B cell (primary cell): ENCODE data around the gene SGPP2. TPM values are rescaled to one million over a fixed set of nuclear protein-coding genes. Genes with fewer than 3 reads are reported as not detected.

ENCODE experiments used
- ATAC-seq: fragments of 200-7000 bp; cut with Tn5 transposase; one replicate; pipeline ENCODE4 v1.10.0; 2021; ENCODE audit warnings: low read depth, mild to moderate bottlenecking, moderate number of reproducible peaks, moderate library complexity
- CTCF ChIA-PET: fragments of 350-600 bp; sonication (Branson Sonifier 250); formaldehyde crosslinking; loops from one replicate; lab custom pipeline; 2021; ENCODE audit warnings: antibody characterized with exemption, inconsistent platforms; lab: Charles Lee
- POLR2A ChIA-PET: fragments of 350-600 bp; sonication (Branson Sonifier 250); formaldehyde crosslinking; loops from one replicate; lab custom pipeline; 2021; ENCODE audit warnings: antibody characterized with exemption; lab: Charles Lee
- DNase-seq: peaks from one replicate; pipeline ENCODE4 v3.0.0; 2013
- H2AFZ ChIP-seq: 2 replicates; pipeline ENCODE4 v1.6.1; 2012; ENCODE audit warnings: mild to moderate bottlenecking, low read depth, low read length; ENCODE audit not compliant: insufficient read depth, poor library complexity, severe bottlenecking
- H3K27ac ChIP-seq, 2 donors: 1 replicate in 1 of 2; 2 replicates in 1 of 2; pipeline ENCODE4 v1.5.1; 2012 to 2013; ENCODE audit warnings: low read length in 2 of 2, mild to moderate bottlenecking in 2 of 2, moderate library complexity in 1 of 2
- H3K27me3 ChIP-seq, 4 experiments: fragments of 200-600 bp in 1 of 4; sonication (generic) in 1 of 4; replicated peaks in 1 of 4; 1 replicate in 2 of 4; 2 replicates in 2 of 4; pipeline versions ENCODE4 v1.6.1 to v1.7.0; 2013 to 2016; ENCODE audit warnings: low read length in 3 of 4, mild to moderate bottlenecking in 2 of 4, mixed read lengths in 1 of 4, moderate library complexity in 1 of 4; ENCODE audit not compliant: insufficient read depth in 4 of 4, control insufficient read depth in 3 of 4; ENCODE audit errors: control extremely low read depth in 1 of 4
- H3K36me3 ChIP-seq, 2 experiments: replicated peaks in 1 of 2; 1 replicate in 1 of 2; 2 replicates in 1 of 2; pipeline versions ENCODE4 v1.6.1 to v1.7.1; 2013; ENCODE audit warnings: low read length in 1 of 2; ENCODE audit not compliant: insufficient read depth in 2 of 2, control insufficient read depth in 1 of 2; ENCODE audit errors: control extremely low read depth in 1 of 2, extremely low read depth in 1 of 2
- H3K4me1 ChIP-seq, 2 donors: fragments of 200-600 bp in 1 of 2; sonication (generic) in 1 of 2; 1 replicate in 1 of 2; 2 replicates in 1 of 2; pipeline versions ENCODE4 v1.5.1 to v1.6.1; 2013 to 2017; ENCODE audit warnings: low read length in 2 of 2; ENCODE audit not compliant: control insufficient read depth in 2 of 2, insufficient read depth in 2 of 2
- H3K4me2 ChIP-seq: replicated peaks from 2 replicates; pipeline ENCODE3; 2012; ENCODE audit warnings: mild to moderate bottlenecking, low read depth, low read length; ENCODE audit not compliant: poor library complexity, severe bottlenecking
- H3K4me3 ChIP-seq, 5 experiments: fragments of 200-600 bp in 1 of 5; sonication (generic) in 1 of 5; 1 replicate in 3 of 5; 2 replicates in 2 of 5; pipeline versions ENCODE4 v1.5.1 to v1.7.0; 2011 to 2016; ENCODE audit warnings: low read length in 4 of 5, mild to moderate bottlenecking in 4 of 5, low read depth in 2 of 5, control low read depth in 1 of 5, moderate library complexity in 1 of 5; ENCODE audit not compliant: insufficient read depth in 1 of 5; ENCODE audit errors: control extremely low read depth in 1 of 5, extremely low read depth in 1 of 5
- H3K79me2 ChIP-seq: fragments of 200-600 bp; sonication (generic); one replicate; pipeline ENCODE4 v1.6.0; 2016; ENCODE audit warnings: low read length; ENCODE audit not compliant: control insufficient read depth, insufficient read depth
- H3K9ac ChIP-seq: fragments of 200-600 bp; sonication (generic); 2 replicates; pipeline ENCODE4 v1.6.1; 2017; ENCODE audit warnings: mild to moderate bottlenecking, low read length, moderate library complexity
- H3K9me3 ChIP-seq, 3 donors: one replicate each; pipeline versions ENCODE4 v1.6.1 to v1.7.1; 2013; ENCODE audit warnings: low read length in 2 of 3; ENCODE audit not compliant: control insufficient read depth in 2 of 3, insufficient read depth in 1 of 3; ENCODE audit errors: control extremely low read depth in 1 of 3
- H4K20me1 ChIP-seq: 2 replicates; pipeline ENCODE4 v1.6.0; 2012; ENCODE audit warnings: mild to moderate bottlenecking, low read length; ENCODE audit not compliant: insufficient read depth, control insufficient read depth, poor library complexity, severe bottlenecking
- H3K27ac Mint-ChIP-seq: one replicate; pipeline ENCODE4 v1.8.0; 2021; ENCODE audit warnings: mixed read lengths
- H3K27me3 Mint-ChIP-seq: one replicate; pipeline ENCODE4 v1.8.0; 2021; ENCODE audit warnings: mixed read lengths
- H3K4me1 Mint-ChIP-seq: one replicate; pipeline ENCODE4 v1.8.0; 2021; ENCODE audit warnings: mixed read lengths
- H3K4me3 Mint-ChIP-seq: one replicate; pipeline ENCODE4 v1.8.0; 2021; ENCODE audit warnings: mixed read lengths
- H3K9me3 Mint-ChIP-seq: one replicate; pipeline ENCODE4 v1.8.0; 2022; ENCODE audit warnings: mixed read lengths; ENCODE audit not compliant: insufficient read depth
- CTCF ChIP-seq: fragments of 200-600 bp; IDR thresholded peaks from one replicate; pipeline ENCODE4 v1.8.0; 2022; ENCODE audit warnings: antibody characterized with exemption, mild to moderate bottlenecking
- EZH2 ChIP-seq: IDR thresholded peaks from 2 replicates; pipeline ENCODE4 v1.6.1; 2012; ENCODE audit warnings: borderline replicate concordance, low read depth, mild to moderate bottlenecking, moderate library complexity, low read length; ENCODE audit not compliant: insufficient read depth, poor library complexity, severe bottlenecking
- WGBS: methylation state at CpG from one replicate; pipeline ENCODE4 v1.1.5; 2013; ENCODE audit warnings: missing lambda C conversion rate; ENCODE audit not compliant: insufficient coverage; 5-methylcytosine and 5-hydroxymethylcytosine counted together
- intact Hi-C: fragments of 100-400 bp; cut with micrococcal nuclease; formaldehyde crosslinking; loops from one replicate; pipeline ENCODE4 v1.10.0; 2022
- polyA plus RNA-seq: library from polyadenylated mRNA; depleted of rRNA; stranded (reverse); fragments of >200 nt; gene quantifications from 2 replicates; pipeline ENCODE4 v1.2.3, GENCODE V29; 2012
- total RNA-seq, 2 donors: library from RNA; stranded (reverse); fragments of 120-200 nt in 1 of 2; gene quantifications; 1 replicate in 1 of 2; 2 replicates in 1 of 2; pipeline versions ENCODE4 v1.2.3 to v1.2.4, GENCODE V29; 2013 to 2022

Gene SGPP2
- total and polyA plus RNA-seq, 2 donors (not counting 1 experiment from before 2014, with no cell fraction given) = 1.5 to 7.7 TPM

GRCh38 chr2:222544661-222545060 lies 120.3 kb downstream of the SGPP2 start:
- ChIA-PET CTCF (interaction anchor here (0.7 to 1.0 kb wide), 2 partner anchors 18 to 29 kb away, joined by 3 read pairs; no protein-coding TSS in a partner anchor), POLR2A (no interaction called here)
- DNase-seq (no peak), ATAC-seq (no peak)
- Histone ChIP-seq H3K27ac (no peak overlapping the region), H3K4me1 (no peaks in the 10 kb centered on the region), H3K36me3 (no peaks in the 10 kb centered on the region), H3K9me3 (no peaks in the 10 kb centered on the region), H3K9ac (no peak overlapping the region), H3K79me2 (no peaks in the 10 kb centered on the region), H3K4me2 (no peak overlapping the region), H3K27me3 (no peaks in the 10 kb centered on the region), H4K20me1 (no peaks in the 10 kb centered on the region), H2AFZ (no peak overlapping the region), H3K4me3 (no peak overlapping the region)
- no CpG with 5 or more reads among the region's 1 CpG for WGBS
- Mint-ChIP-seq H3K27me3 (no peaks in the 10 kb centered on the region), H3K27ac (no peak overlapping the region), H3K4me3 (no peak overlapping the region), H3K9me3 (no peaks in the 10 kb centered on the region), H3K4me1 (no peaks in the 10 kb centered on the region)
- intact Hi-C loops = no loop called here
- no peak for TF ChIP-seq EZH2
- no peak for TF ChIP-seq CTCF

- Mint-ChIP-seq H3K4me3 (no peak overlapping the region), H3K9me3 (no peaks in the 10 kb centered on the region), H3K4me1 (no peaks in the 10 kb centered on the region), H3K27ac (no peak overlapping the region), H3K27me3 (no peaks in the 10 kb centered on the region)
- Histone ChIP-seq H2AFZ (no peak overlapping the region), H3K36me3 (no peaks in the 10 kb centered on the region), H4K20me1 (no peaks in the 10 kb centered on the region), H3K4me1 (no peaks in the 10 kb centered on the region), H3K79me2 (no peaks in the 10 kb centered on the region), H3K4me2 (no peak overlapping the region), H3K9ac (no peak overlapping the region), H3K27ac (no peak overlapping the region), H3K4me3 (no peak overlapping the region), H3K27me3 (peaks cover 0 to 5% (median 0%) of the 10 kb centered on the region in 4 experiments), H3K9me3 (no peaks in the 10 kb centered on the region)
- 94% methylated on average over 3 of the region's 6 CpGs for whole genome bisulfite sequencing
- POLR2A ChIA-PET = no interaction called here
- ATAC-seq = no peak
- DNase-seq = no peak
- TF ChIP-seq EZH2 = no peak
- no peak for TF ChIP-seq CTCF
- CTCF ChIA-PET = no interaction called here
- intact Hi-C loops = no loop called here
Measured at GRCh38 chr2:222545823-222546795, 121.8 kb downstream of the SGPP2 start.
